ENCODE results near the gene GPI.

GPI gene

GRCh38 chr19:34408411-34408810, 43.4 kb downstream of the GPI start:
- DNase-seq: peak; percentile 33

- peak; percentile 33 for DNase-seq
Measured at GRCh38 chr19:34409189-34410164, 44.5 kb downstream of the GPI start.

GRCh38 chr19:34411216-34411615, 46.2 kb downstream of the GPI start:
- DNase-seq: peak; percentile 16

GRCh38 chr19:34416021-34416545, 51.1 kb downstream of the GPI start:
- no peak for DNase-seq

- peak; percentile 24 for DNase-seq
Measured at GRCh38 chr19:34418300-34418699, 53.3 kb downstream of the GPI start.

GRCh38 chr19:34426096-34426661, 61.2 kb downstream of the GPI start:
- no peak for DNase-seq

GRCh38 chr19:34428549-34429285, 63.7 kb downstream of the GPI start:
- peak; percentile 83 for DNase-seq

- DNase-seq: no peak
Measured at GRCh38 chr19:34429553-34429952, 64.6 kb downstream of the GPI start.

- no peak for DNase-seq
Measured at GRCh38 chr19:34430738-34431625, 66.0 kb downstream of the GPI start.

GRCh38 chr19:34431681-34432402, 66.8 kb downstream of the GPI start:
- DNase-seq: no peak

GRCh38 chr19:34432797-34433196, 67.8 kb downstream of the GPI start:
- DNase-seq: no peak

GRCh38 chr19:34436716-34437115, 71.7 kb downstream of the GPI start:
- no peak for DNase-seq

GRCh38 chr19:34448191-34448590, 83.2 kb downstream of the GPI start:
- DNase-seq: no peak
